IMR-90 (cell line): ENCODE data around the gene RIC3. TPM values are rescaled to one million over a fixed set of nuclear protein-coding genes. Genes with fewer than 3 reads are reported as not detected.

Source experiments
- ATAC-seq: fragments of 200-7000 bp; cut with Tn5 transposase; 2 replicates; pipeline ENCODE4 v1.9.1; 2020; ENCODE audit warnings: low read depth, mild to moderate bottlenecking, moderate library complexity
- BruUV-seq: library from RNA; stranded (reverse); fragments of 400-500 nt; replicated peaks from 2 replicates; lab custom pipeline; 2021; lab: Mats Ljungman, UMichigan
- CTCF ChIA-PET: fragments of 300-600 bp; formaldehyde crosslinking; extraction: SDS; loops from one replicate; lab custom pipeline; 2021; ENCODE audit warnings: antibody characterized with exemption; lab: Yijun Ruan, JAX
- POLR2A ChIA-PET: fragments of 300-600 bp; sonication (Branson Sonifier 250); formaldehyde crosslinking; loops from one replicate; lab custom pipeline; 2022; ENCODE audit warnings: antibody characterized with exemption; ENCODE audit not compliant: unreplicated experiment; lab: Charles Lee
- DNase-seq: peaks from one replicate; pipeline ENCODE4 v3.0.0; 2013
- H2AFZ ChIP-seq: replicated peaks from 2 replicates; pipeline ENCODE3; 2013; ENCODE audit warnings: low read length, mild to moderate bottlenecking; ENCODE audit not compliant: poor library complexity
- H2AK5ac ChIP-seq: 2 replicates; pipeline ENCODE4 v1.6.1; 2013; ENCODE audit warnings: low read depth, low read length, inconsistent platforms
- H2AK9ac ChIP-seq: replicated peaks from 2 replicates; pipeline ENCODE3; 2013; ENCODE audit warnings: mild to moderate bottlenecking, low read depth, low read length, moderate library complexity; ENCODE audit not compliant: poor library complexity
- H2BK120ac ChIP-seq: 2 replicates; pipeline ENCODE4 v1.6.1; 2013; ENCODE audit warnings: low read depth, low read length, inconsistent platforms
- H2BK15ac ChIP-seq: 3 replicates; pipeline ENCODE4 v1.6.1; 2013; ENCODE audit warnings: low read depth, low read length, inconsistent platforms
- H2BK20ac ChIP-seq: 2 replicates; pipeline ENCODE4 v1.6.1; 2013; ENCODE audit warnings: low read depth, mild to moderate bottlenecking, inconsistent platforms, low read length, moderate library complexity
- H2BK5ac ChIP-seq: 2 replicates; pipeline ENCODE4 v1.6.1; 2013; ENCODE audit warnings: mild to moderate bottlenecking, low read depth, low read length, inconsistent platforms; ENCODE audit not compliant: poor library complexity, severe bottlenecking
- H3K14ac ChIP-seq: replicated peaks from 2 replicates; pipeline ENCODE4 v1.6.1; 2013; ENCODE audit warnings: low read depth, low read length, inconsistent platforms
- H3K18ac ChIP-seq: 2 replicates; pipeline ENCODE4 v1.6.1; 2013; ENCODE audit warnings: low read depth, low read length, control low read depth
- H3K23ac ChIP-seq: 2 replicates; pipeline ENCODE4 v1.6.1; 2013; ENCODE audit warnings: low read depth, low read length, inconsistent platforms
- H3K27ac ChIP-seq: 2 replicates; pipeline ENCODE4 v1.5.1; 2013; ENCODE audit warnings: mild to moderate bottlenecking, control low read depth, low read length; ENCODE audit not compliant: insufficient read depth
- H3K27me3 ChIP-seq: 2 replicates; pipeline ENCODE4 v1.6.1; 2013; ENCODE audit warnings: low read length; ENCODE audit not compliant: control insufficient read depth, insufficient read depth
- H3K36me3 ChIP-seq: 2 replicates; pipeline ENCODE4 v1.6.1; 2013; ENCODE audit warnings: low read length, mixed read lengths; ENCODE audit not compliant: control insufficient read depth, insufficient read depth
- H3K4ac ChIP-seq: 2 replicates; pipeline ENCODE4 v1.6.1; 2013; ENCODE audit warnings: low read depth, low read length, inconsistent platforms
- H3K4me1 ChIP-seq: 2 replicates; pipeline ENCODE4 v1.6.1; 2013; ENCODE audit warnings: low read length, mixed read lengths; ENCODE audit not compliant: control insufficient read depth, insufficient read depth
- H3K4me2 ChIP-seq: 2 replicates; pipeline ENCODE4 v1.6.1; 2013; ENCODE audit warnings: low read depth, mild to moderate bottlenecking, control low read depth, low read length, moderate library complexity
- H3K4me3 ChIP-seq: 2 replicates; pipeline ENCODE4 v1.5.1; 2013; ENCODE audit warnings: low read depth, mild to moderate bottlenecking, control low read depth, low read length, moderate library complexity; ENCODE audit not compliant: insufficient read depth
- H3K56ac ChIP-seq: 2 replicates; pipeline ENCODE4 v1.6.1; 2013; ENCODE audit warnings: low read length, inconsistent platforms; ENCODE audit not compliant: insufficient read depth; ENCODE audit errors: extremely low read depth
- H3K79me1 ChIP-seq, 2 experiments: 2 replicates each; pipeline ENCODE4 v1.6.1; 2013; ENCODE audit warnings: low read length in 2 of 2, inconsistent platforms in 1 of 2, low read depth in 1 of 2
- H3K9ac ChIP-seq: 2 replicates; pipeline ENCODE4 v1.6.1; 2013; ENCODE audit warnings: low read depth, low read length, control low read depth
- H3K9me1 ChIP-seq: 2 replicates; pipeline ENCODE4 v1.6.1; 2013; ENCODE audit warnings: low read length, inconsistent platforms; ENCODE audit not compliant: insufficient read depth
- H3K9me3 ChIP-seq: 2 replicates; pipeline ENCODE4 v1.6.1; 2013; ENCODE audit warnings: low read length; ENCODE audit not compliant: control insufficient read depth, insufficient read depth
- H4K20me1 ChIP-seq: 2 replicates; pipeline ENCODE4 v1.6.1; 2013; ENCODE audit warnings: low read length, inconsistent platforms; ENCODE audit not compliant: insufficient read depth
- H4K5ac ChIP-seq: 2 replicates; pipeline ENCODE4 v1.6.1; 2013; ENCODE audit warnings: mild to moderate bottlenecking, low read depth, low read length, control low read depth
- H4K8ac ChIP-seq, 2 experiments: 2 replicates each; pipeline ENCODE4 v1.6.1; 2013; ENCODE audit warnings: low read depth in 2 of 2, low read length in 2 of 2, control low read depth in 1 of 2, inconsistent platforms in 1 of 2
- H4K91ac ChIP-seq: 2 replicates; pipeline ENCODE4 v1.6.1; 2013; ENCODE audit warnings: low read depth, low read length, inconsistent platforms; ENCODE audit not compliant: insufficient read depth
- BHLHE40 ChIP-seq: fragments of 150-350 bp; IDR thresholded peaks from 2 replicates; pipeline ENCODE4 v1.6.1; 2016; ENCODE audit warnings: mild to moderate bottlenecking, low read depth, low read length
- CEBPB ChIP-seq: IDR thresholded peaks from 2 replicates; pipeline ENCODE4 v1.6.1; 2012; ENCODE audit warnings: low read depth, low read length, improper control_type of control experiment
- CHD1 ChIP-seq: IDR thresholded peaks from 2 replicates; pipeline ENCODE4 v1.6.1; 2012; ENCODE audit warnings: low read depth, low read length, improper control_type of control experiment
- MAZ ChIP-seq: IDR thresholded peaks from 2 replicates; pipeline ENCODE4 v1.6.1; 2012; ENCODE audit warnings: low read depth, mild to moderate bottlenecking, low read length, improper control_type of control experiment, moderate library complexity, borderline replicate concordance
- NFE2L2 ChIP-seq: fragments of 150-350 bp; IDR thresholded peaks from 2 replicates; pipeline ENCODE4 v1.6.1; 2016; ENCODE audit warnings: low read depth, mild to moderate bottlenecking, low read length
- RCOR1 ChIP-seq: IDR thresholded peaks from 2 replicates; pipeline ENCODE4 v1.6.1; 2012; ENCODE audit warnings: mild to moderate bottlenecking, low read length, improper control_type of control experiment; ENCODE audit not compliant: insufficient replicate concordance
- SMC3 ChIP-seq: fragments of 150-350 bp; IDR thresholded peaks from 2 replicates; pipeline ENCODE4 v1.6.1; 2016; ENCODE audit warnings: low read depth, mild to moderate bottlenecking, antibody characterized with exemption, low read length, moderate library complexity
- WGBS, 2 experiments: methylation state at CpG; one replicate each; pipeline versions ENCODE4 v1.1.5 to v1.1.7; 2013; ENCODE audit warnings: missing lambda C conversion rate in 2 of 2; ENCODE audit not compliant: insufficient read length in 1 of 2; ENCODE audit errors: extremely low coverage in 2 of 2; 5-methylcytosine and 5-hydroxymethylcytosine counted together
- dilution Hi-C: fragments of 300-500 bp; cut with HindIII; formaldehyde crosslinking; loops from one replicate; pipeline ENCODE4 v1.14.3; 2018; ENCODE audit warnings: low sequenced_read_pairs; ENCODE audit not compliant: unreplicated experiment
- in situ Hi-C: fragments of 300-500 bp; cut with MboI; formaldehyde crosslinking; loops from 3 replicates; pipeline ENCODE4 v1.14.3; 2019; ENCODE audit warnings: low sequenced_read_pairs, inconsistent platforms, mixed read lengths
- intact Hi-C: fragments of 100-400 bp; cut with micrococcal nuclease; formaldehyde crosslinking; loops from 2 replicates; pipeline ENCODE4 v1.10.0; 2022
- polyA plus RNA-seq, 3 experiments: library from polyadenylated mRNA; depleted of rRNA; stranded (reverse); fragments of >200 nt; gene quantifications; 2 replicates each; pipeline ENCODE4 v1.2.3, GENCODE V29; 2012; ENCODE audit warnings: low replicate concordance in 1 of 3
- total RNA-seq: library from RNA; depleted of rRNA; stranded (reverse); fragments of >200 nt; gene quantifications from 2 replicates; pipeline ENCODE4 v1.2.3, GENCODE V29; 2012
- TF ChIP-seq, protein P1 (sequence below): fragments of 150-350 bp; IDR thresholded peaks from 2 replicates; pipeline ENCODE4 v1.6.1; 2016; ENCODE audit warnings: low read depth, mild to moderate bottlenecking, low read length, moderate library complexity, borderline replicate concordance
- TF ChIP-seq, protein P2 (sequence below): conservative IDR thresholded peaks from 2 replicates; pipeline ENCODE4 v1.5.1; 2012; ENCODE audit warnings: mild to moderate bottlenecking, low read depth, low read length, improper control_type of control experiment

Gene RIC3
- total and polyA plus RNA-seq, 2 of the 4 experiments (the other 2 are of a cell fraction) = not detected

DNA sequence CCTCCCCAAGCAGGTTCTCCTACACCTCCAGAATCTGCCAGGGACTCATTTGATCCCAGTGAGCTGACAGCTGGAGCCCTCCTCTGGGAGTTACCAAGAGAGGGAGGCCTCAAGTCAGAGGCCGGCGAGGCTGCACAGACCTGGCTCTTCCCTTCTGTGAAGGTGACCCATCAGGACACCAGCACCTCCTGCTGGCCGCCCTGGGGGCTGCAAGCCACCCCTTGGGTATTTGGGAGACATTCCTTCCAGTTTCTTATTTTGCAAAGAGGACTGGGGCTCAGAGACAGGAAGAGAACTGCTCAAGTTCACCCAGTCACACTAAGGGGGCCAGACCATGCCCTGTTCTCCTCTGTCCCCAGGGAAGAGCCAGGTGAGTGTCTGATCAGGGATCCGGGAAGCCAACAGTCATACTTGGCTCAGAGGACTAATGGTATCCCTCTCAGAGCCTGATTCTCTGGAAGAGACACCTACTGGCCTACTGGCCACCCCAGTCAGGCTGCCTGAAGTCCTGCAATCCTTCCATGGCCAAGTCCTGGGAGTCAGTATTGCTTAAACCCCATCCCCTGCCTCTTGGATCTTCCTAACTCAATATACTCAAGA, 40.5 kb upstream of the RIC3 start:
- H3K56ac ChIP-seq = no peak overlapping the region
- ATAC-seq (no peak), DNase-seq (no peak)
- H3K27me3 ChIP-seq = peaks cover 19% of the 10 kb centered on the region
- H3K14ac ChIP-seq = no peak overlapping the region
- ChIA-PET CTCF (no interaction called here), POLR2A (no interaction called here)
- no peak overlapping the region for H2AK5ac ChIP-seq
- no peaks in the 10 kb centered on the region for H3K9me1 ChIP-seq
- H3K23ac ChIP-seq = no peak overlapping the region
- no peaks in the 10 kb centered on the region for H3K4me1 ChIP-seq
- H2BK5ac ChIP-seq = no peak overlapping the region
- H3K27ac ChIP-seq = no peak overlapping the region
- H2AK9ac ChIP-seq = no peak overlapping the region
- dilution Hi-C loops = no loop called here
- no peak overlapping the region for H3K4me2 ChIP-seq
- H3K79me1 ChIP-seq = no peaks in the 10 kb centered on the region
- no TSS peak for BruUV-seq
- H3K18ac ChIP-seq = no peak overlapping the region
- no peak overlapping the region for H2AFZ ChIP-seq
- no peaks in the 10 kb centered on the region for H3K36me3 ChIP-seq
- no peaks in the 10 kb centered on the region for H3K9me3 ChIP-seq
- no peak overlapping the region for H4K8ac ChIP-seq
- WGBS, 2 experiments = no CpG with 5 or more reads among the region's 4 CpGs
- intact Hi-C loops = no loop called here
- H3K4ac ChIP-seq = no peak overlapping the region
- H4K5ac ChIP-seq = no peak overlapping the region
- no peak overlapping the region for H3K4me3 ChIP-seq
- in situ Hi-C loops = no loop called here
- H2BK120ac ChIP-seq = no peak overlapping the region
- no peak overlapping the region for H2BK20ac ChIP-seq
- no peaks in the 10 kb centered on the region for H4K20me1 ChIP-seq
- no peak overlapping the region for H3K9ac ChIP-seq
- no peak for TF ChIP-seq MAZ
- TF ChIP-seq BHLHE40 = no peak
- TF ChIP-seq RCOR1 = no peak
- TF ChIP-seq SMC3 = no peak
- TF ChIP-seq CEBPB = no peak
- TF ChIP-seq CHD1 = no peak
- no peak for TF ChIP-seq NFE2L2
- TF ChIP-seq, protein P1, sequence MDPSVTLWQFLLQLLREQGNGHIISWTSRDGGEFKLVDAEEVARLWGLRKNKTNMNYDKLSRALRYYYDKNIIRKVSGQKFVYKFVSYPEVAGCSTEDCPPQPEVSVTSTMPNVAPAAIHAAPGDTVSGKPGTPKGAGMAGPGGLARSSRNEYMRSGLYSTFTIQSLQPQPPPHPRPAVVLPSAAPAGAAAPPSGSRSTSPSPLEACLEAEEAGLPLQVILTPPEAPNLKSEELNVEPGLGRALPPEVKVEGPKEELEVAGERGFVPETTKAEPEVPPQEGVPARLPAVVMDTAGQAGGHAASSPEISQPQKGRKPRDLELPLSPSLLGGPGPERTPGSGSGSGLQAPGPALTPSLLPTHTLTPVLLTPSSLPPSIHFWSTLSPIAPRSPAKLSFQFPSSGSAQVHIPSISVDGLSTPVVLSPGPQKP = no peak
- TF ChIP-seq, protein P2, sequence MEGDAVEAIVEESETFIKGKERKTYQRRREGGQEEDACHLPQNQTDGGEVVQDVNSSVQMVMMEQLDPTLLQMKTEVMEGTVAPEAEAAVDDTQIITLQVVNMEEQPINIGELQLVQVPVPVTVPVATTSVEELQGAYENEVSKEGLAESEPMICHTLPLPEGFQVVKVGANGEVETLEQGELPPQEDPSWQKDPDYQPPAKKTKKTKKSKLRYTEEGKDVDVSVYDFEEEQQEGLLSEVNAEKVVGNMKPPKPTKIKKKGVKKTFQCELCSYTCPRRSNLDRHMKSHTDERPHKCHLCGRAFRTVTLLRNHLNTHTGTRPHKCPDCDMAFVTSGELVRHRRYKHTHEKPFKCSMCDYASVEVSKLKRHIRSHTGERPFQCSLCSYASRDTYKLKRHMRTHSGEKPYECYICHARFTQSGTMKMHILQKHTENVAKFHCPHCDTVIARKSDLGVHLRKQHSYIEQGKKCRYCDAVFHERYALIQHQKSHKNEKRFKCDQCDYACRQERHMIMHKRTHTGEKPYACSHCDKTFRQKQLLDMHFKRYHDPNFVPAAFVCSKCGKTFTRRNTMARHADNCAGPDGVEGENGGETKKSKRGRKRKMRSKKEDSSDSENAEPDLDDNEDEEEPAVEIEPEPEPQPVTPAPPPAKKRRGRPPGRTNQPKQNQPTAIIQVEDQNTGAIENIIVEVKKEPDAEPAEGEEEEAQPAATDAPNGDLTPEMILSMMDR = peak; percentile 12; the same call in 1 of the 2 replicates
- H2BK15ac ChIP-seq = no peak overlapping the region
- no peak overlapping the region for H4K91ac ChIP-seq
